H1 (cell line): ENCODE measurements around the gene APMAP.

ENCODE experiments used
- BRCA1 ChIP-seq: IDR thresholded peaks from 2 replicates; pipeline ENCODE4 v1.6.1; 2012; ENCODE audit warnings: low read depth, low read length, improper control_type of control experiment
- CBX5 ChIP-seq: fragments of 300-800, 300-1000 bp; sonication (generic); IDR thresholded peaks from 2 replicates; pipeline ENCODE4 v1.7.1; 2016; ENCODE audit warnings: antibody characterized with exemption, low read length, low read depth
- EZH2 ChIP-seq: fragments of 200-600 bp; sonication (generic); IDR thresholded peaks from 2 replicates; pipeline ENCODE4 v1.7.1; 2012; ENCODE audit warnings: low read depth, mild to moderate bottlenecking, moderate library complexity, low read length, inconsistent platforms; ENCODE audit not compliant: severe bottlenecking
- HDAC6 ChIP-seq: IDR thresholded peaks from one replicate; pipeline ENCODE4 v1.7.1; 2012; ENCODE audit warnings: low read depth, mild to moderate bottlenecking, inconsistent platforms, low read length, moderate library complexity
- KDM1A ChIP-seq: fragments of 200-600, 300-600 bp; sonication (generic); IDR thresholded peaks from 2 replicates; pipeline ENCODE4 v1.7.1; 2016; ENCODE audit warnings: mild to moderate bottlenecking, low read length, borderline replicate concordance
- MAFK ChIP-seq: IDR thresholded peaks from 2 replicates; pipeline ENCODE4 v1.6.1; 2012; ENCODE audit warnings: low read depth, mild to moderate bottlenecking, improper control_type of control experiment, low read length
- RAD21 ChIP-seq, 2 experiments: IDR thresholded peaks in 1 of 2; conservative IDR thresholded peaks in 1 of 2; 2 replicates each; pipeline ENCODE4 v1.6.1; 2011; ENCODE audit warnings: low read depth in 2 of 2, low read length in 2 of 2, improper control_type of control experiment in 1 of 2, inconsistent platforms in 1 of 2, mild to moderate bottlenecking in 1 of 2, moderate library complexity in 1 of 2
- SUZ12 ChIP-seq: fragments of 200-600 bp; sonication (generic); IDR thresholded peaks from 2 replicates; pipeline ENCODE4 v1.6.1; 2012; ENCODE audit warnings: mild to moderate bottlenecking, inconsistent platforms, low read length, moderate library complexity, mixed read lengths
- TAF7 ChIP-seq: optimal IDR thresholded peaks from 2 replicates; pipeline ENCODE3; 2011; ENCODE audit warnings: low read depth, mild to moderate bottlenecking, inconsistent platforms, low read length, moderate library complexity, borderline replicate concordance
- TF ChIP-seq, protein P1 (sequence below), 3 experiments: IDR thresholded peaks; 1 replicate in 2 of 3; 2 replicates in 1 of 3; pipeline versions ENCODE4 v1.5.1 to v1.6.1; 2011; ENCODE audit warnings: low read length in 3 of 3, mild to moderate bottlenecking in 3 of 3, inconsistent platforms in 2 of 3, low read depth in 1 of 3, moderate library complexity in 1 of 3; ENCODE audit not compliant: insufficient read depth in 1 of 3; ENCODE audit errors: control extremely low read depth in 1 of 3
- TF ChIP-seq, protein P2 (sequence below): IDR thresholded peaks from 2 replicates; pipeline ENCODE4 v1.6.1; 2012; ENCODE audit warnings: inconsistent platforms

DNA sequence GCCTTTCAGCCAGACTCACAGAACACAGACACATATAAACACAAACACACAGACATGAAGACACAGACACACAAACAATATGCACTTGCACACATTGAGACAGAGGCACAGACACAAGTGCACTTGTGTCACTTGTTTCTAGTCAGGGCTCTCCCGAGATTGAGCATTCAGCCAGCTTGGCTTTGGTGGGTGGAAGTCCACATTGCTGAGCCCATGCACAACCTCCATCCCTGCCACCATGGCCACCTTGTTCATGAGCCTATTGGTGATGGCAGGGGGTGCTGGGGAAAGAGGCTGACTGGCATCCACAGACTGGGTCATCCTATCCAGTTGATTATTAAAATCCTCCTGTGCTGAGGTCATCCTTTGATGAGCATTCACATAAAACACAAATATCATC lies 55.0 kb downstream of the APMAP start:
- TF ChIP-seq, protein P1, sequence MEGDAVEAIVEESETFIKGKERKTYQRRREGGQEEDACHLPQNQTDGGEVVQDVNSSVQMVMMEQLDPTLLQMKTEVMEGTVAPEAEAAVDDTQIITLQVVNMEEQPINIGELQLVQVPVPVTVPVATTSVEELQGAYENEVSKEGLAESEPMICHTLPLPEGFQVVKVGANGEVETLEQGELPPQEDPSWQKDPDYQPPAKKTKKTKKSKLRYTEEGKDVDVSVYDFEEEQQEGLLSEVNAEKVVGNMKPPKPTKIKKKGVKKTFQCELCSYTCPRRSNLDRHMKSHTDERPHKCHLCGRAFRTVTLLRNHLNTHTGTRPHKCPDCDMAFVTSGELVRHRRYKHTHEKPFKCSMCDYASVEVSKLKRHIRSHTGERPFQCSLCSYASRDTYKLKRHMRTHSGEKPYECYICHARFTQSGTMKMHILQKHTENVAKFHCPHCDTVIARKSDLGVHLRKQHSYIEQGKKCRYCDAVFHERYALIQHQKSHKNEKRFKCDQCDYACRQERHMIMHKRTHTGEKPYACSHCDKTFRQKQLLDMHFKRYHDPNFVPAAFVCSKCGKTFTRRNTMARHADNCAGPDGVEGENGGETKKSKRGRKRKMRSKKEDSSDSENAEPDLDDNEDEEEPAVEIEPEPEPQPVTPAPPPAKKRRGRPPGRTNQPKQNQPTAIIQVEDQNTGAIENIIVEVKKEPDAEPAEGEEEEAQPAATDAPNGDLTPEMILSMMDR (IDR thresholded peaks at IDR 0.05; ENCODE audit: control extremely low read depth in 1 of 3, insufficient read depth in 1 of 3, low read depth in 1 of 3, low read length in 3 of 3), result no peak
- TF ChIP-seq TAF7 (no peak), KDM1A (no peak), HDAC6 (no peak), EZH2 (no peak), SUZ12 (no peak), BRCA1 (no peak), RAD21 (IDR thresholded peaks at IDR 0.05 in 1 of 2, conservative IDR thresholded peaks at IDR 0.05 in 1 of 2; ENCODE audit: low read depth in 2 of 2, low read length in 2 of 2) (no peak), MAFK (no peak), CBX5 (no peak)
- TF ChIP-seq, protein P2, sequence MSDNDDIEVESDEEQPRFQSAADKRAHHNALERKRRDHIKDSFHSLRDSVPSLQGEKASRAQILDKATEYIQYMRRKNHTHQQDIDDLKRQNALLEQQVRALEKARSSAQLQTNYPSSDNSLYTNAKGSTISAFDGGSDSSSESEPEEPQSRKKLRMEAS, result no peak
